GM23248 (cell line): ENCODE results near the gene PRAMEF13. TPM values are rescaled to one million over a fixed set of nuclear protein-coding genes. Genes with fewer than 3 reads are reported as not detected.
"Not testable (repeated sequence)": the region's sequence is repeated elsewhere in the genome, so short reads cannot be mapped to it uniquely, and the experiment has no call there.

Experiments used
- DNase-seq: peaks from one replicate; pipeline ENCODE4 v3.0.0-alpha.2; 2015
- H2AFZ ChIP-seq: fragments of 200-600 bp; sonication (generic); 2 replicates; pipeline ENCODE4 v1.6.1; 2016; ENCODE audit warnings: antibody characterized with exemption
- H3F3A ChIP-seq: fragments of 200-600 bp; sonication (generic); 2 replicates; pipeline ENCODE4 v1.6.1; 2016; ENCODE audit warnings: mild to moderate bottlenecking, antibody characterized with exemption, mixed run types; ENCODE audit not compliant: insufficient read depth
- H3K27ac ChIP-seq: fragments of 200-600 bp; sonication (generic); 2 replicates; pipeline ENCODE4 v1.5.1; 2016; ENCODE audit warnings: mild to moderate bottlenecking
- H3K27me3 ChIP-seq: fragments of 200-600 bp; sonication (generic); replicated peaks from 2 replicates; pipeline ENCODE4 v1.6.1; 2016; ENCODE audit warnings: mild to moderate bottlenecking; ENCODE audit not compliant: insufficient read depth
- H3K36me3 ChIP-seq: fragments of 200-600 bp; sonication (generic); 2 replicates; pipeline ENCODE4 v1.6.1; 2016; ENCODE audit warnings: low read depth, mild to moderate bottlenecking
- H3K4me1 ChIP-seq: fragments of 200-600 bp; sonication (generic); 2 replicates; pipeline ENCODE4 v1.6.1; 2016; ENCODE audit warnings: mild to moderate bottlenecking; ENCODE audit not compliant: insufficient read depth
- H3K4me2 ChIP-seq: fragments of 200-600 bp; sonication (generic); one replicate; pipeline ENCODE4 v1.6.1; 2016; ENCODE audit warnings: mild to moderate bottlenecking; ENCODE audit not compliant: unreplicated experiment
- H3K4me3 ChIP-seq: fragments of 200-600 bp; sonication (generic); 2 replicates; pipeline ENCODE4 v1.5.1; 2016; ENCODE audit warnings: mild to moderate bottlenecking
- H3K79me2 ChIP-seq: fragments of 200-600 bp; sonication (generic); 2 replicates; pipeline ENCODE4 v1.6.1; 2016; ENCODE audit warnings: mild to moderate bottlenecking; ENCODE audit not compliant: insufficient read depth
- H3K9ac ChIP-seq: fragments of 200-600 bp; sonication (generic); 2 replicates; pipeline ENCODE4 v1.6.1; 2016; ENCODE audit warnings: mild to moderate bottlenecking
- H3K9me2 ChIP-seq: fragments of 200-600 bp; sonication (generic); 2 replicates; pipeline ENCODE4 v1.6.1; 2016; ENCODE audit warnings: mixed run types, mild to moderate bottlenecking, moderate library complexity; ENCODE audit not compliant: insufficient read depth
- H3K9me3 ChIP-seq: fragments of 200-600 bp; sonication (generic); one replicate; pipeline ENCODE4 v1.6.1; 2017; ENCODE audit warnings: low read depth
- H4K20me1 ChIP-seq: fragments of 200-600 bp; sonication (generic); 2 replicates; pipeline ENCODE4 v1.6.0; 2016; ENCODE audit not compliant: insufficient read depth
- WGBS, 2 experiments: methylation state at CpG; one replicate each; pipeline ENCODE4 v1.1.6; 2015 to 2017; ENCODE audit warnings: low lambda C conversion rate in 2 of 2, low coverage in 1 of 2; ENCODE audit errors: missing lambda C conversion rate in 2 of 2; 5-methylcytosine and 5-hydroxymethylcytosine counted together
- in situ Hi-C: fragments of 300-500 bp; cut with MboI; formaldehyde crosslinking; loops from 2 replicates; pipeline ENCODE4 v1.15.0; 2020
- polyA plus RNA-seq: library from polyadenylated mRNA; unstranded; fragments of >200 nt; fragmentation: Nextera tagmentation; extraction: Ambion mirVana; gene quantifications from 2 replicates; pipeline ENCODE4 v1.2.1, GENCODE V29; 2016
- total RNA-seq: library from RNA; depleted of rRNA; stranded (reverse); fragments of >200 nt; shearing (Covaris generic); gene quantifications from 2 replicates; pipeline ENCODE4 v1.2.3, GENCODE V29; 2014

Gene PRAMEF13
- total and polyA plus RNA-seq, 2 experiments from 2014 or later: not detected

- DNase-seq, in situ Hi-C loops, H3K9me3 ChIP-seq, H3K36me3 ChIP-seq, H3K27ac ChIP-seq, H3K9ac ChIP-seq, H4K20me1 ChIP-seq, H3K9me2 ChIP-seq, H3K27me3 ChIP-seq, H3K4me2 ChIP-seq, H3K79me2 ChIP-seq, H3F3A ChIP-seq, H3K4me1 ChIP-seq, H3K4me3 ChIP-seq, H2AFZ ChIP-seq: not testable (repeated sequence)
- 6 to 16% methylated on average over 1 of the region's 1 CpG for WGBS, 2 experiments
Measured at GRCh38 chr1:13234057-13234456, 32.8 kb upstream of the PRAMEF13 start.

GRCh38 chr1:13232056-13232455 lies 30.8 kb upstream of the PRAMEF13 start:
- 3 to 8% methylated on average over 2 of the region's 2 CpGs for WGBS, 2 experiments
- H3K79me2 ChIP-seq, H3K9me2 ChIP-seq, H2AFZ ChIP-seq, H3F3A ChIP-seq, H3K4me2 ChIP-seq, H4K20me1 ChIP-seq, H3K4me3 ChIP-seq, H3K9ac ChIP-seq, H3K9me3 ChIP-seq, H3K27me3 ChIP-seq, DNase-seq, H3K4me1 ChIP-seq, in situ Hi-C loops, H3K36me3 ChIP-seq, H3K27ac ChIP-seq: not testable (repeated sequence)

GRCh38 chr1:13231061-13231750 lies 30.0 kb upstream of the PRAMEF13 start:
- H2AFZ ChIP-seq, H3K9me3 ChIP-seq, DNase-seq, H3K9me2 ChIP-seq, H3K79me2 ChIP-seq, H3F3A ChIP-seq, in situ Hi-C loops, H4K20me1 ChIP-seq, H3K9ac ChIP-seq, H3K27ac ChIP-seq, H3K4me1 ChIP-seq, H3K4me2 ChIP-seq, H3K36me3 ChIP-seq, H3K4me3 ChIP-seq, H3K27me3 ChIP-seq: not testable (repeated sequence)
- 35% methylated on average over 7 of the region's 7 CpGs for WGBS, 2 experiments

GRCh38 chr1:13230601-13231000 lies 29.4 kb upstream of the PRAMEF13 start:
- H3K27me3 ChIP-seq, H3K9ac ChIP-seq, H3K4me2 ChIP-seq, H3K36me3 ChIP-seq, DNase-seq, H4K20me1 ChIP-seq, H3K9me3 ChIP-seq, H3K4me1 ChIP-seq, H2AFZ ChIP-seq, H3K9me2 ChIP-seq, H3K79me2 ChIP-seq, in situ Hi-C loops, H3K4me3 ChIP-seq, H3K27ac ChIP-seq, H3F3A ChIP-seq: not testable (repeated sequence)
- WGBS, 2 experiments: 37 to 43% methylated on average over 2 of the region's 2 CpGs

- H3K36me3 ChIP-seq, in situ Hi-C loops, H3K79me2 ChIP-seq, H4K20me1 ChIP-seq, H3F3A ChIP-seq, H3K4me3 ChIP-seq, DNase-seq, H3K9ac ChIP-seq, H2AFZ ChIP-seq, H3K4me2 ChIP-seq, H3K27ac ChIP-seq, H3K9me2 ChIP-seq, H3K9me3 ChIP-seq, H3K27me3 ChIP-seq, H3K4me1 ChIP-seq: not testable (repeated sequence)
- WGBS, 2 experiments: 48 to 51% methylated on average over 5 of the region's 5 CpGs
Measured at GRCh38 chr1:13230096-13230495, 28.9 kb upstream of the PRAMEF13 start.
